Measurements from ENCODE around the gene DDX28. TPM values are rescaled to one million over a fixed set of nuclear protein-coding genes. Genes with fewer than 3 reads are reported as not detected.

Gene DDX28
- total RNA-seq (2014; rRNA removed; shearing (Covaris generic)) = 20.1 and 22.7 TPM in 2 replicates
- 36.6 and 52.0 TPM in 2 replicates for polyA plus RNA-seq (2014; cell fraction: nucleus; rRNA removed)

GRCh38 chr16:68022728-68023537 lies at the start of gene DDX28, which contains the start of gene DUS2:
Gene DDX28 (minus strand): TSS chr16:68023232. CDS start chr16:68023202, 30 bp downstream.
Gene DUS2 (plus strand): TSS chr16:68023284. CDS start chr16:68038024, 14,740 bp downstream.
- peak; percentile 91 for DNase-seq (ENCODE audit: extremely low read depth, low read depth)

- DNase-seq (ENCODE audit: extremely low read depth, low read depth) = no peak
These were observed 49.1 kb upstream of the DDX28 start for GRCh38 chr16:68072038-68072695.

GRCh38 chr16:68071518-68071901 lies 48.5 kb upstream of the DDX28 start:
- no peak for DNase-seq (ENCODE audit: extremely low read depth, low read depth)

GRCh38 chr16:68070806-68071517 lies 47.9 kb upstream of the DDX28 start:
- no peak for DNase-seq (ENCODE audit: extremely low read depth, low read depth)

GRCh38 chr16:68070249-68070730 lies 47.3 kb upstream of the DDX28 start:
- no peak for DNase-seq (ENCODE audit: extremely low read depth, low read depth)

- no peak for DNase-seq (ENCODE audit: extremely low read depth, low read depth)
These were observed 46.6 kb upstream of the DDX28 start for GRCh38 chr16:68069511-68070248.

- DNase-seq (ENCODE audit: extremely low read depth, low read depth) = no peak
These were observed 45.9 kb upstream of the DDX28 start for GRCh38 chr16:68068926-68069325.

- DNase-seq (ENCODE audit: extremely low read depth, low read depth) = no peak
These were observed 43.7 kb upstream of the DDX28 start for GRCh38 chr16:68066763-68067162.

- DNase-seq (ENCODE audit: extremely low read depth, low read depth) = no peak
These were observed 42.8 kb upstream of the DDX28 start for GRCh38 chr16:68065716-68066305.

GRCh38 chr16:68064791-68065365 lies 41.8 kb upstream of the DDX28 start:
- DNase-seq (ENCODE audit: extremely low read depth, low read depth) = peak; percentile 61

GRCh38 chr16:68062910-68063393 lies 39.9 kb upstream of the DDX28 start:
- no peak for DNase-seq (ENCODE audit: extremely low read depth, low read depth)

- DNase-seq (ENCODE audit: extremely low read depth, low read depth) = no peak
These were observed 38.4 kb upstream of the DDX28 start for GRCh38 chr16:68061396-68061795.

GRCh38 chr16:68059804-68060203 lies 36.8 kb upstream of the DDX28 start:
- no peak for DNase-seq (ENCODE audit: extremely low read depth, low read depth)

- no peak for DNase-seq (ENCODE audit: extremely low read depth, low read depth)
These were observed 32.4 kb upstream of the DDX28 start for GRCh38 chr16:68055395-68055794.

- no peak for DNase-seq (ENCODE audit: extremely low read depth, low read depth)
These were observed 26.4 kb upstream of the DDX28 start for GRCh38 chr16:68049449-68049848.

GRCh38 chr16:68047987-68048386 lies 25.0 kb upstream of the DDX28 start:
- no peak for DNase-seq (ENCODE audit: extremely low read depth, low read depth)

GRCh38 chr16:68046106-68046505 lies 23.1 kb upstream of the DDX28 start:
- no peak for DNase-seq (ENCODE audit: extremely low read depth, low read depth)

- DNase-seq (ENCODE audit: extremely low read depth, low read depth) = no peak
These were observed 18.8 kb upstream of the DDX28 start for GRCh38 chr16:68041783-68042182.

GRCh38 chr16:68040506-68041288 lies 17.7 kb upstream of the DDX28 start:
- DNase-seq (ENCODE audit: extremely low read depth, low read depth) = peak; percentile 76

Data from NCI-H460 (cell line).